IPS-NIHi7 (cell line): ENCODE measurements around the gene PIWIL1.

Source experiments
- DNase-seq: peaks from one replicate; pipeline ENCODE4 v3.0.0; 2012; ENCODE audit warnings: mixed read lengths; ENCODE audit errors: extremely low spot score

PIWIL1 gene

GRCh38 chr12:130336723-130337487 is 782 bp upstream of the PIWIL1 start:
- DNase-seq: no peak

- no peak for DNase-seq
These were observed 1.3 kb downstream of the PIWIL1 start for GRCh38 chr12:130338794-130339601.

- no peak for DNase-seq
These were observed 2.3 kb downstream of the PIWIL1 start for GRCh38 chr12:130339951-130340350.

- no peak for DNase-seq
These were observed 4.8 kb downstream of the PIWIL1 start for GRCh38 chr12:130342442-130342841.

GRCh38 chr12:130342842-130343241 is 5.2 kb downstream of the PIWIL1 start:
- no peak for DNase-seq

GRCh38 chr12:130344529-130344928 is 6.8 kb downstream of the PIWIL1 start:
- DNase-seq: no peak

GRCh38 chr12:130345292-130345691 is 7.6 kb downstream of the PIWIL1 start:
- no peak for DNase-seq

- DNase-seq: no peak
These were observed 9.9 kb downstream of the PIWIL1 start for GRCh38 chr12:130347588-130347987.

- no peak for DNase-seq
These were observed 13.0 kb downstream of the PIWIL1 start for GRCh38 chr12:130350715-130351114.

- no peak for DNase-seq
These were observed 13.6 kb downstream of the PIWIL1 start for GRCh38 chr12:130351326-130351725.

GRCh38 chr12:130353081-130353480 is 15.4 kb downstream of the PIWIL1 start:
- DNase-seq: no peak

- DNase-seq: no peak
These were observed 16.7 kb downstream of the PIWIL1 start for GRCh38 chr12:130354407-130354806.

- no peak for DNase-seq
These were observed 18.5 kb downstream of the PIWIL1 start for GRCh38 chr12:130356222-130356621.

- no peak for DNase-seq
These were observed 19.6 kb downstream of the PIWIL1 start for GRCh38 chr12:130357241-130357640.

- DNase-seq: no peak
These were observed 20.1 kb downstream of the PIWIL1 start for GRCh38 chr12:130357729-130358330.

GRCh38 chr12:130362060-130362459 is 24.4 kb downstream of the PIWIL1 start:
- no peak for DNase-seq

- no peak for DNase-seq
These were observed 26.9 kb downstream of the PIWIL1 start for GRCh38 chr12:130364578-130364977.

GRCh38 chr12:130366159-130366558 is 28.5 kb downstream of the PIWIL1 start:
- no peak for DNase-seq

GRCh38 chr12:130367003-130367402 is 29.3 kb downstream of the PIWIL1 start:
- no peak for DNase-seq

- no peak for DNase-seq
These were observed 29.8 kb downstream of the PIWIL1 start for GRCh38 chr12:130367523-130367922.

GRCh38 chr12:130369816-130370215 is 32.1 kb downstream of the PIWIL1 start:
- DNase-seq: no peak

GRCh38 chr12:130371296-130371695 is 33.6 kb downstream of the PIWIL1 start:
- DNase-seq: no peak

GRCh38 chr12:130372936-130373335 is 35.2 kb downstream of the PIWIL1 start:
- no peak for DNase-seq
